ENCODE measurements around the gene UBE4B.
A peak's percentile ranks its signal among the peaks of the same experiment; 100 is the strongest.

The UBE4B gene

GRCh38 chr1:10080523-10080922 lies 47.8 kb downstream of the UBE4B start:
- TF ChIP-seq, protein P1, sequence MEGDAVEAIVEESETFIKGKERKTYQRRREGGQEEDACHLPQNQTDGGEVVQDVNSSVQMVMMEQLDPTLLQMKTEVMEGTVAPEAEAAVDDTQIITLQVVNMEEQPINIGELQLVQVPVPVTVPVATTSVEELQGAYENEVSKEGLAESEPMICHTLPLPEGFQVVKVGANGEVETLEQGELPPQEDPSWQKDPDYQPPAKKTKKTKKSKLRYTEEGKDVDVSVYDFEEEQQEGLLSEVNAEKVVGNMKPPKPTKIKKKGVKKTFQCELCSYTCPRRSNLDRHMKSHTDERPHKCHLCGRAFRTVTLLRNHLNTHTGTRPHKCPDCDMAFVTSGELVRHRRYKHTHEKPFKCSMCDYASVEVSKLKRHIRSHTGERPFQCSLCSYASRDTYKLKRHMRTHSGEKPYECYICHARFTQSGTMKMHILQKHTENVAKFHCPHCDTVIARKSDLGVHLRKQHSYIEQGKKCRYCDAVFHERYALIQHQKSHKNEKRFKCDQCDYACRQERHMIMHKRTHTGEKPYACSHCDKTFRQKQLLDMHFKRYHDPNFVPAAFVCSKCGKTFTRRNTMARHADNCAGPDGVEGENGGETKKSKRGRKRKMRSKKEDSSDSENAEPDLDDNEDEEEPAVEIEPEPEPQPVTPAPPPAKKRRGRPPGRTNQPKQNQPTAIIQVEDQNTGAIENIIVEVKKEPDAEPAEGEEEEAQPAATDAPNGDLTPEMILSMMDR (IDR thresholded peaks at IDR 0.05; ENCODE audit: control insufficient read depth, extremely low read depth, insufficient read depth), result no peak
- H3K4me3 ChIP-seq (ENCODE audit: low read depth, low read length), result no peak overlapping the region
- no peak for DNase-seq (ENCODE audit: low read depth)

GRCh38 chr1:10082785-10083479 lies 50.2 kb downstream of the UBE4B start:
- DNase-seq (ENCODE audit: low read depth), result no peak
- no peak overlapping the region for H3K4me3 ChIP-seq (ENCODE audit: low read depth, low read length)
- TF ChIP-seq, protein P1 (IDR thresholded peaks at IDR 0.05; ENCODE audit: control insufficient read depth, extremely low read depth, insufficient read depth), result no peak

- H3K4me3 ChIP-seq (ENCODE audit: low read depth, low read length), result no peak overlapping the region
- DNase-seq (ENCODE audit: low read depth), result no peak
- TF ChIP-seq, protein P1 (IDR thresholded peaks at IDR 0.05; ENCODE audit: control insufficient read depth, extremely low read depth, insufficient read depth), result no peak
These were observed 51.3 kb downstream of the UBE4B start for GRCh38 chr1:10084045-10084444.

DNA sequence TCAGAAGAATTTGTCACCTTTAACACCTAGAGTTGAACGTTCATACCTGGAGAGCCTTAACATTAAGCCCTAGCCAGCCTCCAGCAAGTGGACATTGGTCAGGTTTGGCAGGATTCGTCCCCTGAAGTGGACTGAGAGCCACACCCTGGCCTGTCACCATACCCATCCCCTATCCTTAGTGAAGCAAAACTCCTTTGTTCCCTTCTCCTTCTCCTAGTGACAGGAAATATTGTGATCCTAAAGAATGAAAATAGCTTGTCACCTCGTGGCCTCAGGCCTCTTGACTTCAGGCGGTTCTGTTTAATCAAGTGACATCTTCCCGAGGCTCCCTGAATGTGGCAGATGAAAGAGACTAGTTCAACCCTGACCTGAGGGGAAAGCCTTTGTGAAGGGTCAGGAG lies 52.3 kb downstream of the UBE4B start:
- H3K4me3 ChIP-seq (ENCODE audit: low read depth, low read length), result no peak overlapping the region
- TF ChIP-seq, protein P1 (IDR thresholded peaks at IDR 0.05; ENCODE audit: control insufficient read depth, extremely low read depth, insufficient read depth), result no peak
- no peak for DNase-seq (ENCODE audit: low read depth)

DNA sequence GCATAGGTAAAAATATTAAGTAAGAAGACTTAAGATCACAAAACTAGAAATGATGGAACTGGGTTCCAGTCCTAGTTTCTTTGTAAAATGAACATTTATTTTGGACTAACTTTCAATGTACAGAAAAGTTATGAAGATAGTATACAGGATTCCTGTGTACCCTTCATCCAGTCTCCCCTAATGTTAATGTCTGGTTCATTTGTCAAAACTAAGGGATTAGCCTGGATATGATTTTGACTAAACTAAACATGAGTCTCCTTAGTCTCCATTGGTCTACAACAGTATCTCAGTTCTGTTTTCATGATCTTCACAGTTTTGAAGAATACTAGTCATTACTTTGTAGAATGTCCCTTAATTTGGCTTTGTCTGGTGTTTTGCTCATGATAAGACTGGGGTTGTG lies 54.5 kb downstream of the UBE4B start:
- no peak overlapping the region for H3K4me3 ChIP-seq (ENCODE audit: low read depth, low read length)
- TF ChIP-seq, protein P1 (IDR thresholded peaks at IDR 0.05; ENCODE audit: control insufficient read depth, extremely low read depth, insufficient read depth), result no peak
- no peak for DNase-seq (ENCODE audit: low read depth)

DNA sequence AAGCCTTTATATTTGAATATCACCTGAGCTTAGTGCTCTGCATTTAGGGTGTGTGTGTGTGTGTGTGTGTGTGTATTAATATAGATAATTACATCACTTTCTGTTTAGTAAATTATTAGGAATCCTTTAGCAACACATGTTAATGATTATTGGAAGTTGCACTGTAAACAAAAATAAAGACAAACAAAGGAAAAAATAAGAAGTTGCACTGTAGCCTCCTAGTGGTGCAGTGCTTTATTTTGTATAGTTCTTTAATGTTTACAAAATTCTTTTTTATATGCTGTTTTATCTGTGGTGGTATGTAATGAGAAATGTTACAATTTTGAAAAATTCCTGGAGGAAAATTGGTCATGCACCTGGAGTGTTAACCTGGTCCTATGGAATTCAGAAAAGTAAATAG lies 69.2 kb downstream of the UBE4B start:
- H3K4me3 ChIP-seq (ENCODE audit: low read depth, low read length), result no peak overlapping the region
- TF ChIP-seq, protein P1 (IDR thresholded peaks at IDR 0.05; ENCODE audit: control insufficient read depth, extremely low read depth, insufficient read depth), result peak; percentile 22; the same call in 1 of the 2 replicates
- no peak for DNase-seq (ENCODE audit: low read depth)

- TF ChIP-seq, protein P1 (IDR thresholded peaks at IDR 0.05; ENCODE audit: control insufficient read depth, extremely low read depth, insufficient read depth), result no peak
- H3K4me3 ChIP-seq (ENCODE audit: low read depth, low read length), result no peak overlapping the region
- no peak for DNase-seq (ENCODE audit: low read depth)
These were observed 70.4 kb downstream of the UBE4B start for GRCh38 chr1:10103193-10103592.
